Measurements from ENCODE around the gene CD160. TPM values are rescaled to one million over a fixed set of nuclear protein-coding genes. Genes with fewer than 3 reads are reported as not detected.

Gene CD160
- total RNA-seq, 1 experiment from 2014 or later = not detected

DNA sequence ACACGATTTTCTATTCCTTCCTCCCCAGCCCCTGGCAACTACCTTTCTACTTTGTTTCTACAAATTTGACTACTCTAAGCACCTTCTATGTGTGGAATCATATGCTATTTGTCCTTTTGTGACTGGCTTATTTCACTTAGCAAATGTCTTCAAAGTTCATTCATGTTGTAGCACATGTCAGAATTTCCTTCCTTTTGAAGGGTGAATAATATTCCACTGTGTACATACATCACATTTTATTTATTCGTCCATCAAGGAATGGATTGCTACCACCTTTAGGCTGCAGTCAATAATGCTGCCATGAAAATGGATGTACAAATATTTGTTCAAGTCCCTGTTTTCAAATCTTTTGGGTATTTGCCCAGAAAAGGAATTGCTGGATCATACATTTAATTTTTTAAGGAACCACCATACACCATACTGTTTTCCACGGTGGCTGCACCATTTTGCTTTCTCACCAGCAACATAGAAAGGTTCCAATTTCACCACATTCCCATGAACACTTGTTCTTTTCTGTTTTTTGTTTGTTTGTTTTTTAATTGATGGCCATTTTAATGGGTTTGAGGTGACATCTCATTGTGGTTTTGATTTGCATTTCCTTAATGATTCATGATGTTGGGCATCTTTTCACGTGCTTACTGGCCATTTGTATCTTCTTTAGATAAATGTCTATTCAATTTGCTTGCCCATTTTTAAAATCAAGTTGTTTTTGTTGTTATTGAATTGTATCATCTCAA is 8.8 kb upstream of the CD160 start:
- no peak for TF ChIP-seq EZH2 (IDR thresholded peaks at IDR 0.05; ENCODE audit: low read depth)
- TF ChIP-seq, protein P1, sequence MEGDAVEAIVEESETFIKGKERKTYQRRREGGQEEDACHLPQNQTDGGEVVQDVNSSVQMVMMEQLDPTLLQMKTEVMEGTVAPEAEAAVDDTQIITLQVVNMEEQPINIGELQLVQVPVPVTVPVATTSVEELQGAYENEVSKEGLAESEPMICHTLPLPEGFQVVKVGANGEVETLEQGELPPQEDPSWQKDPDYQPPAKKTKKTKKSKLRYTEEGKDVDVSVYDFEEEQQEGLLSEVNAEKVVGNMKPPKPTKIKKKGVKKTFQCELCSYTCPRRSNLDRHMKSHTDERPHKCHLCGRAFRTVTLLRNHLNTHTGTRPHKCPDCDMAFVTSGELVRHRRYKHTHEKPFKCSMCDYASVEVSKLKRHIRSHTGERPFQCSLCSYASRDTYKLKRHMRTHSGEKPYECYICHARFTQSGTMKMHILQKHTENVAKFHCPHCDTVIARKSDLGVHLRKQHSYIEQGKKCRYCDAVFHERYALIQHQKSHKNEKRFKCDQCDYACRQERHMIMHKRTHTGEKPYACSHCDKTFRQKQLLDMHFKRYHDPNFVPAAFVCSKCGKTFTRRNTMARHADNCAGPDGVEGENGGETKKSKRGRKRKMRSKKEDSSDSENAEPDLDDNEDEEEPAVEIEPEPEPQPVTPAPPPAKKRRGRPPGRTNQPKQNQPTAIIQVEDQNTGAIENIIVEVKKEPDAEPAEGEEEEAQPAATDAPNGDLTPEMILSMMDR (conservative IDR thresholded peaks at IDR 0.05) = no peak
- POLR2A ChIA-PET (ENCODE audit: unreplicated experiment) = interaction anchor here (0.5 to 0.6 kb wide), 2 partner anchors 10 to 62 kb away, joined by 4 to 6 read pairs; no protein-coding TSS in a partner anchor

DNA sequence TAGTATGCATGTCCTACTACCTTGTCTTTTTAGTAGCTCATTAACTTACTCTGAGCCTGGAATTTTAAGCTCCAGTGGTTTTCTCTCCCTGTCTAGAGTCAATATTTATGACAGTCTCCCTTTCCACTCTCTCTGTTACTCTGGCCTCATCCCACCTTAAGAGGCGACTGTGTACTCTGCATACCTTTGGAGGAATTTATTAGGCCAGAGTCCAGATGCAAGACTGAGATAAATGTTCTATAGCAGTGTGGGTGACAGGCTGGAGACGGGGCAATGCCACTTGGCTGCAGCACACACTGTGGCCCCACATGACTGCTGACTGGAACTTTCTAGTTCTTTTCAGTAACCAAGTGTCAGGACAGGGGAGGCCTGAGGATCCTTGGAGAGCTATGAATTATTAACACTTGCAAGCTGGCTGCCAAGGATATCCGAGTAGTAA is 8.1 kb upstream of the CD160 start:
- no peaks in the 10 kb centered on the region for H3K36me3 ChIP-seq (ENCODE audit: low read depth)
- no TSS peak for BruUV-seq (replicated peaks)
- no peaks in the 10 kb centered on the region for H3K9me3 ChIP-seq (ENCODE audit: insufficient read depth, low read depth)
- peaks cover 23% of the 10 kb centered on the region for H3F3A ChIP-seq (ENCODE audit: insufficient read depth, low read depth)
- no peaks in the 10 kb centered on the region for H3K27me3 ChIP-seq (ENCODE audit: insufficient read depth, low read depth)
- CTCF ChIA-PET = no interaction called here
- H3K4me1 ChIP-seq (replicated peaks; ENCODE audit: insufficient read depth) = peaks cover 25% of the 10 kb centered on the region
- H3K27ac ChIP-seq = no peak overlapping the region
- intact Hi-C loops (cut with micrococcal nuclease; ENCODE audit: unreplicated experiment) = no loop called here
- H3K9me2 ChIP-seq (ENCODE audit: insufficient read depth) = no peaks in the 10 kb centered on the region
- H3K4me3 ChIP-seq = no peak overlapping the region
- no peaks in the 10 kb centered on the region for H4K20me1 ChIP-seq (ENCODE audit: insufficient read depth)
- 0 out of 2 replicates have a peak overlapping the region, but pooled peaks have one; percentile 18 for H3K4me2 ChIP-seq
- H2AFZ ChIP-seq = no peak overlapping the region
- POLR2A ChIA-PET (ENCODE audit: unreplicated experiment) = interaction anchor here (0.5 kb wide), 1 partner anchor 9 kb away, joined by 6 read pairs; no protein-coding TSS in a partner anchor
- H3K79me2 ChIP-seq (ENCODE audit: low read depth) = no peaks in the 10 kb centered on the region
- TF ChIP-seq EZH2 (IDR thresholded peaks at IDR 0.05; ENCODE audit: low read depth) = no peak
- TF ChIP-seq, protein P1 (conservative IDR thresholded peaks at IDR 0.05) = no peak
- DNase-seq = peak in 1 of 2 experiments; percentile 58

More for the DNA sequence above, 8.8 kb upstream of the CD160 start:
- DNase-seq = no peak
- Histone ChIP-seq H3K36me3 (ENCODE audit: low read depth) (no peaks in the 10 kb centered on the region), H3K4me2 (no peak overlapping the region), H3F3A (ENCODE audit: insufficient read depth, low read depth) (peaks cover 30% of the 10 kb centered on the region), H3K9me3 (ENCODE audit: insufficient read depth, low read depth) (no peaks in the 10 kb centered on the region), H3K27ac (no peak overlapping the region), H3K4me1 (replicated peaks; ENCODE audit: insufficient read depth) (peaks cover 32% of the 10 kb centered on the region), H3K9me2 (ENCODE audit: insufficient read depth) (no peaks in the 10 kb centered on the region), H3K4me3 (no peak overlapping the region), H2AFZ (no peak overlapping the region), H4K20me1 (ENCODE audit: insufficient read depth) (no peaks in the 10 kb centered on the region), H3K27me3 (ENCODE audit: insufficient read depth, low read depth) (no peaks in the 10 kb centered on the region), H3K79me2 (ENCODE audit: low read depth) (no peaks in the 10 kb centered on the region)
- intact Hi-C loops (cut with micrococcal nuclease; ENCODE audit: unreplicated experiment) = no loop called here
- BruUV-seq (replicated peaks) = no TSS peak
- CTCF ChIA-PET = no interaction called here

DNA sequence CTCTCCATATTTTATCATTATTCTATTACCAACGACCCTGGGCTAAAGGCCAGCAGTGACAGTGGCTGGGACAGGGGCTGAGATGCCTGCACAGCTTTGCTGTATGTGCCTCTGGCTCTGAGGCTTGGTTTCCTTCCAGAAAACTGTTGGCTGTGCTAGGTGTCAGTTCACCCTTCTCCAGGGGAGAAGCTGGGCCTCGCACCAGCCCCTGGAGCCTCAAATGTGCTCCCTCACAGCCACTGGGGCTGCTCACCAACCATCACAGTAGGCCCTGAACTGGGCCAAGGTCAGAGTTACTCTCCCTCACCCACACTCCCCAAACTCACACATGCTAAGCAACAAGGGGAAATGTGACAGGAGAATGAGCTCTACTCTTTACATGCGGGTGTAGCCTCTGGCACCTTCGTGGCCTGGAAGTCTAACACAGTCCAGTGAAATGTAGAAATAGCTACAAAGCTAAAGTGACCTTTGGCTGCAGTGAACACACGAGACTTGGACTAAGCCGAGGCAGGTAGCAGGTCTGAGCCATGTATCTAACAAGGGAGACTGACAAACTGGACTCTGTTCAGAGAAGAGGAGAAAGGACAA is 4.7 kb upstream of the CD160 start:
- ChIA-PET CTCF (no interaction called here), POLR2A (ENCODE audit: unreplicated experiment) (no interaction called here)
- Histone ChIP-seq H3K4me1 (replicated peaks; ENCODE audit: insufficient read depth) (no peaks in the 10 kb centered on the region), H3F3A (ENCODE audit: insufficient read depth, low read depth) (0 out of 2 replicates have a peak, but pooled peaks cover 9% of the 10 kb centered on the region), H3K4me3 (no peak overlapping the region), H3K36me3 (ENCODE audit: low read depth) (no peaks in the 10 kb centered on the region), H3K9me3 (ENCODE audit: insufficient read depth, low read depth) (no peaks in the 10 kb centered on the region), H3K27me3 (ENCODE audit: insufficient read depth, low read depth) (no peaks in the 10 kb centered on the region), H3K27ac (no peak overlapping the region), H3K4me2 (no peak overlapping the region), H3K9me2 (ENCODE audit: insufficient read depth) (no peaks in the 10 kb centered on the region), H2AFZ (no peak overlapping the region), H4K20me1 (ENCODE audit: insufficient read depth) (no peaks in the 10 kb centered on the region), H3K79me2 (ENCODE audit: low read depth) (no peaks in the 10 kb centered on the region)
- no TSS peak for BruUV-seq (replicated peaks)
- intact Hi-C loops (cut with micrococcal nuclease; ENCODE audit: unreplicated experiment) = no loop called here
- no peak for DNase-seq
- TF ChIP-seq, protein P1 (conservative IDR thresholded peaks at IDR 0.05) = no peak
- no peak for TF ChIP-seq EZH2 (IDR thresholded peaks at IDR 0.05; ENCODE audit: low read depth)
